Measurements from ENCODE around the gene CTAGE9. TPM values are rescaled to one million over a fixed set of nuclear protein-coding genes. Genes with fewer than 3 reads are reported as not detected.

Gene CTAGE9
- total RNA-seq, 1 experiment from 2014 or later: not detected

GRCh38 chr6:131673184-131673583 lies 37.6 kb downstream of the CTAGE9 start:
- Histone ChIP-seq H3K27me3 (ENCODE audit: insufficient read depth, low read length) (no peaks in the 10 kb centered on the region), H3K4ac (ENCODE audit: low read depth, low read length) (no peak overlapping the region), H3K27ac (ENCODE audit: insufficient read length, low read depth, low read length) (no peak overlapping the region), H2AK5ac (ENCODE audit: insufficient read length, low read length) (no peak overlapping the region), H3K9me3 (ENCODE audit: control insufficient read depth, low read depth, low read length) (no peaks in the 10 kb centered on the region), H4K91ac (ENCODE audit: insufficient read length, low read depth, low read length) (no peak overlapping the region), H4K8ac (replicated peaks; ENCODE audit: insufficient read length, low read depth, low read length) (no peak overlapping the region), H4K5ac (ENCODE audit: insufficient read length, low read depth, low read length) (no peak overlapping the region), H2BK5ac (ENCODE audit: insufficient read length, low read length) (no peak overlapping the region), H2BK20ac (ENCODE audit: low read depth, low read length, poor library complexity, severe bottlenecking) (no peak overlapping the region), H2BK15ac (ENCODE audit: low read depth, low read length) (no peak overlapping the region), H2BK120ac (ENCODE audit: low read depth, low read length, poor library complexity, severe bottlenecking) (no peak overlapping the region), H3K79me2 (ENCODE audit: insufficient read depth, low read length) (no peaks in the 10 kb centered on the region), H3K9ac (ENCODE audit: extremely low read depth, insufficient read length, low read length) (no peak overlapping the region), H3K56ac (ENCODE audit: insufficient read length, low read depth, low read length) (no peak overlapping the region), H3T11ph (ENCODE audit: low read length) (no peak overlapping the region), H2AFZ (ENCODE audit: low read length) (no peak overlapping the region), H3K4me1 (ENCODE audit: insufficient read depth, low read length) (no peaks in the 10 kb centered on the region), H3K23me2 (ENCODE audit: insufficient read length, low read depth, low read length, poor library complexity, severe bottlenecking) (no peaks in the 10 kb centered on the region), H2BK12ac (ENCODE audit: insufficient read length, low read depth, low read length) (no peak overlapping the region), H3K79me1 (ENCODE audit: insufficient read depth, low read depth, low read length, poor library complexity, severe bottlenecking) (no peaks in the 10 kb centered on the region), H3K14ac (ENCODE audit: insufficient read depth, low read length) (no peak overlapping the region), H3K18ac (ENCODE audit: insufficient read length, low read depth, low read length) (no peak overlapping the region), H3K4me2 (ENCODE audit: insufficient read depth, insufficient read length, low read length) (no peak overlapping the region), H3K23ac (ENCODE audit: insufficient read length, low read depth, low read length) (no peak overlapping the region), H4K20me1 (ENCODE audit: control insufficient read depth, insufficient read depth, insufficient read length) (no peaks in the 10 kb centered on the region)
- WGBS (ENCODE audit: extremely low coverage, insufficient read length, low lambda C conversion rate): no CpG with 5 or more reads among the region's 2 CpGs
- no peak overlapping the region for H3K4me3 Mint-ChIP-seq
- no peaks in the 10 kb centered on the region for H3K9me3 Mint-ChIP-seq
- H3K27me3 Mint-ChIP-seq (ENCODE audit: low read depth): no peaks in the 10 kb centered on the region
- no peak overlapping the region for H3K27ac Mint-ChIP-seq
- H3K36me3 Mint-ChIP-seq (ENCODE audit: insufficient read depth in 1 of 3, low read depth in 3 of 3): no peaks in the 10 kb centered on the region; a peak in 1 of 7 replicates
- peaks cover under 1 to 3% of the 10 kb centered on the region in 2 experiments; a peak in 3 of 4 replicates for H3K4me1 Mint-ChIP-seq
- TF ChIP-seq CTCF (conservative IDR thresholded peaks at IDR 0.05): no peak
- DNase-seq: no peak
